NCI-H2196 (cell line): ENCODE results near the gene TWIST2.

ENCODE experiments used
- DNase-seq: peaks from one replicate; lab custom pipeline; 2025; ENCODE audit not compliant: unreplicated experiment; lab: John Stamatoyannopoulos, UW

TWIST2 gene

GRCh38 chr2:238855891-238856580 is 8.2 kb downstream of the TWIST2 start:
- DNase-seq = no peak

DNA sequence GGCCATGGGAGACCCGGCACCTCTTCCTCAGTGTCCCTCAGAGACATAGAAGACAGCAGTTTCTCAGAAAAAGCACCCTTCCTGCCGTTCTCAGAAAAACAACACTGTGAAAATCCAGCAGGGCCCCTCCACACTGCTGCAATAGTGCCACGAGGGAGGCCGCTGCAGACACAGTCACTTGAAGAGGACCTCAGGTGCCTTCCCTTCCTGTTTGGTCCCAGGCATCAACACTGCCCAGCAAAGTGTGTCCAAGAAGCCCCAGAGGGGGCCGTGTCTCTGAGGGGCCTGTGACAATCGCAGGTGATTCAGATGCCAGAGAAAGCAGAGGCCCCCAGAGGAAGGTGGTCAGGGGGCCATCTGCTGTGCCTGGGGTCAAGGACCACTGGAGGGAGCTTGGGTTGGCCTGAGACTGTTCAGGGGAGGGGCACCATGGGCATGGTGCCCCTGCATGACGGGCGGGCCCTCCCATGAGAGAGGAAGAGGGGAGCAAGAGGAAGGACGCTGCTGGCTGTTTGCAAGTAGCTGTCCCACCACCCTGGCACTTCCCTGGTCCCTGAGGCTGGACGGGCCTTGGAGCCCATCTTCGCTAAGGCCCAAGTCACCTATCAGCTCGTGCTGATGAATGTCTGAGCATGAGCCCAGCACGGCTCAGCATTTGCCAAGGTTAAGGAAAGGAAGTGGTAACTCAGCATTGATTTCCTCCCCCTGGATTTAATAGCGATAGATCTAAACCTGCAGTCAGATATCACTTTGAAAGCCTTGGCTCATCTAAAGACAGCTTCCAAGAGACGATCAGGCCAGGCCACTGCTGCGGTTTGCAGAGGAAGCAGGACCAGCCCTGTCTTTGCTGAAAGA is 9.1 kb downstream of the TWIST2 start:
- no peak for DNase-seq

- no peak for DNase-seq
Observed at GRCh38 chr2:238857959-238858358, 10.1 kb downstream of the TWIST2 start.

DNA sequence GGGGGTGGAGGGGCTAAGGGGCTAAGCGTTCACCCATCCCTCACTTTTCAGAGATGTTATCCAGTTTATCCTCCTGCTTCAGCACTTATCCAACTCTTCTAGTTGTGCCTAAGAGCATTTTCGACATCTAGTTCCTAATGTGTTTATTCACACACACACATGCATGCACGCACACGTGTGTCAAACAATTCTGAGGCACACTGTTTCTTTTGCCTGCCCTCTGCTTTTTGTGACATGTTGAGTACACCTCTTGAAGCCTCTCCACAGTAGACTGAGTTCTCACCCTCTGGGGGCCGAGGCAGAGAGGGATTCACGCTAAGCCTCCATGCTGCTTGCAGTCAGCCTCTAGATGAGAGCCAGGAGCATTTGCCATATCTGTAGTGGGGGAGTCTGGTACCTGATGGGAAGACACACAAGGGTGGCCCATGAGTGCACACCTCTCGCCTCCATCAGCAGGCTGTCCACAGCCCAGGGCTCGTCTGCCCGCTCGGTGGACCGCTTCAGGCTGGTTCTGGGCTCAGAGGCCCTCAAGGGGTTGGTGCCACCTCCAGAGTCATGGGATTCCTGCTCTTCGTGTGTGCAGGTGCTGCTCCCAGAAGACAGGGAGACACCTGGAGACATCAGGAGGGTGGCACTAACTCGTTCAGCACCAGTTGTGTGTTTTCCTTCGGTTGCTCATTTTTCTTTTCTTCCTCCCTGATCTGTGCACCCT is 11.9 kb downstream of the TWIST2 start:
- no peak for DNase-seq

GRCh38 chr2:238861013-238861730 is 13.3 kb downstream of the TWIST2 start:
- no peak for DNase-seq

GRCh38 chr2:238861766-238862315 is 14.0 kb downstream of the TWIST2 start:
- DNase-seq = no peak

DNA sequence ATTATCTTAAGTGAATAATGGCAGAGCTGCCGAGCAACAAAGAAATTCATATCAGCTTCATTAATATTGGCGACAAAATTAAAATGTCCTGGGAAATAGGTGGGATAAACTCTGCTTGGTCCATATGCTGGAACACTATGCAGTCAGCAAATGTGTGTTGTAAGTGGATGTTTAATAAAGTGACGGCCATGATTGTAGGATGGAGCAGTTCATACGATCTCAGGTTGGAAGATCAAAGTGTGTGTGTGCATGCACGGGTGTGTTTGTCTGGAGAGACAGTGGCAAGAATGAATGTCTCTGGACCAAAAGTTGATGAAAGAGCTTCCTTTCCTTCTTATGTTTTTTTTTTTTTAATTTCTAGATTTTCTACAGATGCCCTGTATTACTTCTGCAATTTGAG is 14.8 kb downstream of the TWIST2 start:
- DNase-seq = no peak

- DNase-seq = no peak
Observed at GRCh38 chr2:238863231-238863630, 15.3 kb downstream of the TWIST2 start.

DNA sequence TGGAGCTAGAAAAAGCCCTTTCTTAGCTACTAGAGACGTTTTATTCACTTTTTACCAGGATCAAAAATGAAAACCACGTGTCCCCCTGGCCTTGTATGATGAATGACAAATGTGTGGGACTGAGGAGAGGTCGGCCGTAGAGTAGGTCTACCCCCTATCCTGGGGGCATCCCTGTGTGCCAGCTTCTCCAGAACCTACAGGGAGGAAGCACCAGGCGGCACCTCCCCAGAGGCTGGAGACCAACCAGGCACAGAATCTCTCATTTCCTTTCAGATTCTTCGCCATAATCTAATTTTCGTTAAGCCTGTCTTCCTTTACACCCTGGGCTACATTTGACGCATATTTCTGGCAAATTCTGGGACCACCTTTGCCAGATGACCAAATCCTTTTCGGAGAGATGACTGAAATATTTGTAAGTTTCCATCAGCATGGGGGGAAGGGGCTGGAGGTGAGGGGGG is 15.9 kb downstream of the TWIST2 start:
- no peak for DNase-seq

- DNase-seq = peak; percentile 74
Observed at GRCh38 chr2:238864207-238865014, 16.5 kb downstream of the TWIST2 start.

DNA sequence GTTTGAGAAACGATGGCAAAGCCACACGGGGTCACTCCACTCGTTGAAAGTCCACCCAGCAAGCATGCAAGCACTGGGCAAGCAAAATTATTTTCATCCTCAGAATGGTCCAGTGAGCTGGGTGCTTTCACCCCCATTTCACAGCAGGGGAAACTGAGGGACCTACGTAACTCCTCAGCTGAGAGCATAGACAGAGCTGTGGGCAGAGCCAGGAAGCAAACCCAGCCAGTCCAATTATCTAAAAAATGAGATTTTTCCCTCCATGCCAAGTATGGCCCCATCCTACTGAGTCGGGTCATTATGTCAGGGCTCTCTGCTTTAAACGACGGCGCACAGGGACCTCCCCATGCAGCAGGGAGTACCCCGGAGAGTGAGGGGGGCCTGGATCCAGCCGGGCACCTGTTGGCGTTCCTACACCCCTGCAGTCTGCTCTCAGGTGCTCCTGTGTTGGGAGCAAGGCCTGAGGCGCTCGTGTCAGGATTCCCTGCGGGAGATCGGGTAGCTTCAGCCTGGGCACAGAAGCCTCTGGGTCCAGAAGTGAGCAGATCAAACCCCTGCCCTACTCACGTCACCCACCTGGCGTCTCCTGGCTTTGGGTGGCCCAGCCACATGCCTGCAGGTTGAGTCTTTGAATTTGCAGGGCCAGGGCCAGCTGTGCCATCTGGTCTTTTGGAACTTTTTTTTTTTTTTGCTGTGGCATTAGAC is 17.3 kb downstream of the TWIST2 start:
- DNase-seq = no peak

- no peak for DNase-seq
Observed at GRCh38 chr2:238865744-238866355, 18.0 kb downstream of the TWIST2 start.

DNA sequence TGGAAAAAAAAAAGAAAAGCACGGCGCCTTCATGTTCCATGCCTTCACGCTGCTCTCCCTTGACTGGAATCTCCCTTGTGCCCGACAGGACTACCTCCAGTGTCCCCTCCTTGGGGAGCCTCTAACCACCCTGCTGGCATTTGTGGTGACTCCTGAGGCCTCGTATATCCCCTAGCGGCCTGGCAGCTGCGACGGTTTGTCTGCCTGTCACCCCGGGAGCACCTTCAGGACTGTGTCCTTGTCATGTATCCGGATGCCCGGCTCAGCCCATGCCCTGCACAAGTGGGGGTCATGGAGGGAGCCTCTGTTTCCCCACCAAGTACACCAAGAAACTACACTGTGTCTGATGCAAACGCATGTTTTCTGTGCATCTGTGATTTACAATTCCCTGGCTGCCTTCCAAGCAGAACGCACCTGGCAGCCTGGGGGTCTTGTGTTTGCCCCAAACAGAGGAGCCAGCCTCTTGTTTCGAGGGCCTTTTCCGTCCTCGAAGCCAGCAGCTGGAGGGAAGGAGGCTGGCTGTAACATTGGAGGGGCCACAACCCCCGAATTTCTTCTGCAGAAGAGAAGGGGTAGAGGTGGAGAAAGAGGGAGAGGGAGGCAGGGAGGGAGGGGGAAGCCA is 18.9 kb downstream of the TWIST2 start:
- no peak for DNase-seq

- no peak for DNase-seq
Observed at GRCh38 chr2:238868067-238868524, 20.2 kb downstream of the TWIST2 start.

DNA sequence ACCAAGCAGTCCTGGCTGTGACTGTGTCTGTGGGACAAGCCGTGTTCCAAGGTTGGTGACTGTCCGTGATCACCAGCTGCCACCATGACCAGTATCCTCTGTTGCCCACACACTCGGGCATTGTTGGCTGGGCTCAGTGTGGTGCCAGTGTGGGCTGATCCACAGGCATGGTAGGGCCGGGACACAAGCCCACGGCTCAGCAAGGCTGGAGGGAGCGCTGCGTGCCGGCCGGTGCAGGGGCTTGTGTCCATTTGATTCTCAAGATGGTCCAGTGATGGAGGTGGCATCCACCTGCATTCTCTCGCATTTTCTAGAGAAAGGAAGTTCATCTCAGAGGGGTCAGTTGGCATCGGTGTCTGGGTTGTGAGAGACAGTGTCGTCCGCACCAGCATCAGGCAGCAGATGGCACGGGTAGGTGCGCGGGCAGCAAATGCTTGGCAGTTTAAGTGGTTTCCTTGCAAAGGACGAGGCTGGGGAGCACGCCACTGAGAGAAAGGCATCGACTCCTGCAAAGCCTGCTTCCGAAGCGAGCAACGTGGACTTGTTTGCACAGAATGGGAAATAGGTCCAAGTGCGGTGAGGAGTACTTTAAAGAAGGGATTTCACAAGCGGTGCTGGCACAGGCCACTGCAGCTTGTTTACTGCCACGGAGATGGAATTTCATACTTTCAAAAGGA is 20.9 kb downstream of the TWIST2 start:
- no peak for DNase-seq

DNA sequence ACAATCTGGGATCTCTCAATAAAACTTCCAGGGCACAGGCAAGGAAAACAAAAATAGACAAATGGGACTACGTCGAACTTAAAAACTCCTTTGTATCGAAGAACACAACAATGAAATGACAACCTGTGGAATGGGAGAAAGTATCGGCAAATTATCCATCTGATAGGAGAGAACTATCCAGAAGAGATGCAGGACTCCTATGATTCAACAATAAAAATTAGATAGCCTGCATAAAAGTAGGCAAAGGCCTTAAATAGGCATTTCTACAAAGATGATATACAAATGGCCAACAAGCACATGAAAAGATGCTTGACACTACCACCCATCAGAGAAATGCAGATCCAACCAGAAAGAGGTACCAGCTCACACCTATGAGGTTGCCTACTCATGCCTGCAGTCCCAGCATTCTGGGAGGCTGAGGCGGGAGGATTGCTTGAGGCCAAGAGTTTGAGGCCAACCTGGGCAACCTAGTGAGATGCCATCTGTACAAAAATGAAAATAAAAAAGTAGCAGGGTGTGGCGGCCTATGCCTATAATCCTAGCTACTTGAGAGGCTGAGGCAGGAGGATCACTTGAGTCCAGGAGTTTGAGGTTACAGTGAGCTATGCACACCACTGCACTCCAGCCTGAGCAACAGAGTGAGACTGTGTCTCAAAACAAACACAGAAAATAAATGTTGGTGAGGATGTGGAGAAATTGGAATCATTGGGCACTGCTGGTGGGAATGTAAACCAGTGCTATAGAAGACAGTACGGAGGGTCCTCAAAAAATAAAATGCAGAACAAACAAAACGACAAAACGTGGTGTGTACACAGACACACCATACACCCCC is 21.6 kb downstream of the TWIST2 start:
- no peak for DNase-seq

- no peak for DNase-seq
Observed at GRCh38 chr2:238870261-238870660, 22.4 kb downstream of the TWIST2 start.
